M059J (cell line): ENCODE measurements around the gene NCLN. TPM values are rescaled to one million over a fixed set of nuclear protein-coding genes. Genes with fewer than 3 reads are reported as not detected.
"Not testable (repeated sequence)": the region's sequence is repeated elsewhere in the genome, so short reads cannot be mapped to it uniquely, and the experiment has no call there.

Source experiments
- DNase-seq: peaks from one replicate; pipeline ENCODE4 v3.0.0-alpha.2; 2012; ENCODE audit warnings: low read depth
- total RNA-seq: library from RNA; depleted of rRNA; stranded (reverse); fragments of >200 nt; shearing (Covaris generic); gene quantifications from 2 replicates; pipeline ENCODE4 v1.2.3, GENCODE V29; 2014

Gene NCLN
- total RNA-seq, 1 experiment from 2014 or later, result 76.1 TPM

GRCh38 chr19:3225169-3225485 lies 39.4 kb downstream of the NCLN start:
- DNase-seq, result no peak

GRCh38 chr19:3225677-3226093 lies 40.0 kb downstream of the NCLN start:
- no peak for DNase-seq

GRCh38 chr19:3227054-3227626 lies 41.4 kb downstream of the NCLN start:
- no peak for DNase-seq

- DNase-seq, result no peak
These were observed 43.6 kb downstream of the NCLN start for GRCh38 chr19:3229346-3229743.

GRCh38 chr19:3229888-3230496 lies 44.3 kb downstream of the NCLN start:
- no peak for DNase-seq

- DNase-seq, result no peak
These were observed 45.6 kb downstream of the NCLN start for GRCh38 chr19:3231288-3231687.

GRCh38 chr19:3233116-3233515 lies 47.4 kb downstream of the NCLN start:
- no peak for DNase-seq

GRCh38 chr19:3233831-3234230 lies 48.1 kb downstream of the NCLN start:
- DNase-seq, result no peak

- DNase-seq, result no peak
These were observed 49.1 kb downstream of the NCLN start for GRCh38 chr19:3234800-3235199.

GRCh38 chr19:3235604-3236003 lies 49.9 kb downstream of the NCLN start:
- not testable (repeated sequence) for DNase-seq

- no peak for DNase-seq
These were observed 50.5 kb downstream of the NCLN start for GRCh38 chr19:3236272-3236671.

GRCh38 chr19:3238066-3238561 lies 52.4 kb downstream of the NCLN start:
- no peak for DNase-seq

GRCh38 chr19:3239367-3239766 lies 53.6 kb downstream of the NCLN start:
- no peak for DNase-seq

- DNase-seq, result peak; percentile 57
These were observed 58.3 kb downstream of the NCLN start for GRCh38 chr19:3243819-3244700.

- DNase-seq, result no peak
These were observed 59.3 kb downstream of the NCLN start for GRCh38 chr19:3245050-3245449.

- no peak for DNase-seq
These were observed 63.1 kb downstream of the NCLN start for GRCh38 chr19:3248728-3249326.

GRCh38 chr19:3249408-3249807 lies 63.7 kb downstream of the NCLN start:
- DNase-seq, result peak; percentile 34

- no peak for DNase-seq
These were observed 64.9 kb downstream of the NCLN start for GRCh38 chr19:3250675-3251074.

GRCh38 chr19:3251229-3251628 lies 65.5 kb downstream of the NCLN start:
- no peak for DNase-seq

- DNase-seq, result no peak
These were observed 66.9 kb downstream of the NCLN start for GRCh38 chr19:3252650-3253049.

- no peak for DNase-seq
These were observed 67.5 kb downstream of the NCLN start for GRCh38 chr19:3253270-3253669.

- DNase-seq, result no peak
These were observed 68.8 kb downstream of the NCLN start for GRCh38 chr19:3254520-3254919.

- no peak for DNase-seq
These were observed 71.3 kb downstream of the NCLN start for GRCh38 chr19:3257071-3257470.
